ENCODE measurements around the gene ARIH2. TPM values are rescaled to one million over a fixed set of nuclear protein-coding genes. Genes with fewer than 3 reads are reported as not detected.

ARIH2 gene
- total and polyA plus RNA-seq, 8 donors, result 29.8 to 202 (median 51.5) TPM

GRCh38 chr3:48952510-48953118, 34.0 kb downstream of the ARIH2 start:
- intact Hi-C loops (cut with DNase I; ENCODE audit: low total_unique reads), result no loop called here
- peak; percentile 60 to 67 for DNase-seq
- Histone ChIP-seq H3K27me3 (no peaks in the 10 kb centered on the region), H3K9me3 (no peaks in the 10 kb centered on the region), H3K36me3 (peaks cover 4 to 30% (median 19%) of the 10 kb centered on the region in 4 donors), H3K27ac (no peak overlapping the region), H3K4me1 (peaks cover 0 to 42% (median 16%) of the 10 kb centered on the region in 4 donors), H3K4me3 (no peak overlapping the region)
- TF ChIP-seq POLR2A (IDR thresholded peaks at IDR 0.05), result no peak
- TF ChIP-seq CTCF (IDR thresholded peaks at IDR 0.05), result peak in 5 of 7 experiments; percentile 13 to 48 (median 21)
- TF ChIP-seq POLR2AphosphoS5 (IDR thresholded peaks at IDR 0.05), result peak in 1 of 3 donors; percentile 28
- TF ChIP-seq EP300 (IDR thresholded peaks at IDR 0.05), result no peak
- WGBS, 5 donors, result 81 to 87% (median 85%) methylated on average over 8 of the region's 8 CpGs

- Histone ChIP-seq H3K9me3 (no peaks in the 10 kb centered on the region), H3K36me3 (peaks cover 8 to 55% (median 53%) of the 10 kb centered on the region in 4 donors), H3K27me3 (no peaks in the 10 kb centered on the region), H3K4me3 (no peak overlapping the region), H3K27ac (no peak overlapping the region), H3K4me1 (peaks cover 0 to 19% (median 3%) of the 10 kb centered on the region in 4 donors)
- 71 to 94% (median 89%) methylated on average over 2 of the region's 2 CpGs for WGBS, 5 donors
- intact Hi-C loops (cut with DNase I; ENCODE audit: low total_unique reads), result no loop called here
- DNase-seq, result no peak
- TF ChIP-seq EP300 (IDR thresholded peaks at IDR 0.05) (no peak), POLR2A (IDR thresholded peaks at IDR 0.05) (no peak), POLR2AphosphoS5 (IDR thresholded peaks at IDR 0.05) (no peak), CTCF (IDR thresholded peaks at IDR 0.05) (no peak)
Observed at GRCh38 chr3:48957006-48957705, 38.5 kb downstream of the ARIH2 start.

GRCh38 chr3:48960841-48961413, 42.3 kb downstream of the ARIH2 start:
- H3K4me1 ChIP-seq, result no peaks in the 10 kb centered on the region
- H3K4me3 ChIP-seq, result no peak overlapping the region
- intact Hi-C loops (cut with DNase I; ENCODE audit: low total_unique reads), result no loop called here
- no peak overlapping the region for H3K27ac ChIP-seq
- DNase-seq, result no peak
- no peak for TF ChIP-seq CTCF (IDR thresholded peaks at IDR 0.05)
- TF ChIP-seq EP300 (IDR thresholded peaks at IDR 0.05), result no peak
- no peak for TF ChIP-seq POLR2AphosphoS5 (IDR thresholded peaks at IDR 0.05)
- H3K9me3 ChIP-seq, result no peaks in the 10 kb centered on the region
- H3K36me3 ChIP-seq, result peaks cover 18 to 78% (median 70%) of the 10 kb centered on the region in 4 donors
- no peaks in the 10 kb centered on the region for H3K27me3 ChIP-seq
- 86 to 91% (median 88%) methylated on average over 4 of the region's 4 CpGs for WGBS, 5 donors

- H3K36me3 ChIP-seq, result peaks cover 28 to 91% (median 82%) of the 10 kb centered on the region in 4 donors
- intact Hi-C loops (cut with DNase I; ENCODE audit: low total_unique reads), result no loop called here
Observed at GRCh38 chr3:48962340-48962739, 43.7 kb downstream of the ARIH2 start.

More at GRCh38 chr3:48962340-48962739, 43.7 kb downstream of the ARIH2 start:
- Histone ChIP-seq H3K4me1 (no peaks in the 10 kb centered on the region), H3K27ac (no peak overlapping the region), H3K4me3 (no peak overlapping the region), H3K27me3 (no peaks in the 10 kb centered on the region), H3K9me3 (no peaks in the 10 kb centered on the region)
- 81 to 93% (median 81%) methylated on average over 2 of the region's 2 CpGs for WGBS, 5 donors
- no peak for DNase-seq
- TF ChIP-seq EP300 (IDR thresholded peaks at IDR 0.05), result no peak
- TF ChIP-seq POLR2AphosphoS5 (IDR thresholded peaks at IDR 0.05), result no peak
- TF ChIP-seq CTCF (IDR thresholded peaks at IDR 0.05), result no peak
- no peak for TF ChIP-seq POLR2A (IDR thresholded peaks at IDR 0.05)

Data from stomach (tissue), 9 donors.